Endothelial cell of coronary artery (primary cell): ENCODE data around the gene ELN. TPM values are rescaled to one million over a fixed set of nuclear protein-coding genes. Genes with fewer than 3 reads are reported as not detected.

Source experiments
- total RNA-seq: library from RNA; depleted of rRNA; stranded (reverse); fragments of >200 nt; gene quantifications from 2 replicates; pipeline ENCODE4 v1.2.3, GENCODE V29; 2014

ELN gene
- total RNA-seq: 0.09 and 1.6 TPM in 2 replicates

DNA sequence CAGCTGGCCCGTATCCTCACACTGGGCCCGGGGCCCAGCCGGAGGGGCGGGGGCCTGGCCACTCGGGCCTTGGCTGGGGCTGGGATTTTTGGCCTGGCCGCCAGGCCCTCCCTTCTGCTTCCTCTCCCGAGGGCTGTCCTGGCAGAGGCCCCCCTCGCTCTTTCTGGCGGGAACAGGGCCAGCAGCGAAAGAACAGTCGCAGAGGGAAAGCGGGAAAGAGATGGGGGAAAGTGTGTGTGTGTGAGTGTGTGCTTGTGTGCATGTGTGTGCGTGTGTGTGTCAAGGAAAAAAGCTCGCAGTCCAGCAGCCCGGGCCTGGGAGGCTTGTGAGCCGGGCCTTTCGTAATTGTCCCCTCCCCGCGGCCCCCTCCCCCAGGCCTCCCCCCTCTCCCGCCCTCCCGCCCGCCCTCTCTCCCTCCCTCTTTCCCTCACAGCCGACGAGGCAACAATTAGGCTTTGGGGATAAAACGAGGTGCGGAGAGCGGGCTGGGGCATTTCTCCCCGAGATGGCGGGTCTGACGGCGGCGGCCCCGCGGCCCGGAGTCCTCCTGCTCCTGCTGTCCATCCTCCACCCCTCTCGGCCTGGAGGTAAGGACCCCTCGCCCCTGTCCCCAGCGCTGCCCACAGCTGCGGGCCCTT lies at the start of gene ELN:
Gene ELN, plus strand, starts transcription at position 491 of the 638 bp plus-strand sequence. Its CDS starts 15 bp downstream, at position 506.

GRCh38 chr7:74083117-74083876 lies 55.3 kb downstream of the ELN start, which contains the start of gene LIMK1:
LIMK1 (plus strand) TSS chr7:74083804; CDS start chr7:74083991, 187 bp downstream.

Other genes with a start within 250 kb of the ELN start
- under 0.01 TPM in 1 of 2 replicates, not detected in the other for gene CLDN4, start 197.2 kb upstream of the ELN start, total RNA-seq
- 0.09 and 2.5 TPM in 2 replicates for gene METTL27, start 185.7 kb upstream of the ELN start, total RNA-seq
- gene TMEM270, start 167.0 kb upstream of the ELN start, total RNA-seq: not detected in 2 replicates
- gene LIMK1, start 55.6 kb downstream of the ELN start, total RNA-seq: 22.7 and 25.6 TPM in 2 replicates
- gene EIF4H, start 146.2 kb downstream of the ELN start, total RNA-seq: 398 and 405 TPM in 2 replicates
- 0.27 and 0.47 TPM in 2 replicates for gene LAT2, start 181.8 kb downstream of the ELN start, total RNA-seq
- gene RFC2, start 226.2 kb downstream of the ELN start, total RNA-seq: 16.2 and 31.4 TPM in 2 replicates